Stimulated activated CD4-positive, alpha-beta T cell treated with anti-CD3 and anti-CD28 coated beads, TNF-alpha, amount 100 ng/mL, for 48 hours (primary cell): ENCODE measurements around the gene CLPSL2.
A peak's percentile ranks its signal among the peaks of the same experiment; 100 is the strongest.
"Not testable (repeated sequence)": the region's sequence is repeated elsewhere in the genome, so short reads cannot be mapped to it uniquely, and the experiment has no call there.

Experiments
- DNase-seq, 3 donors: peaks; one replicate each; pipeline ENCODE4 v3.0.0-alpha.2; 2020; ENCODE audit warnings: low read depth in 3 of 3

The CLPSL2 gene, protein sequence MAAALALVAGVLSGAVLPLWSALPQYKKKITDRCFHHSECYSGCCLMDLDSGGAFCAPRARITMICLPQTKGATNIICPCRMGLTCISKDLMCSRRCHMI

DNA sequence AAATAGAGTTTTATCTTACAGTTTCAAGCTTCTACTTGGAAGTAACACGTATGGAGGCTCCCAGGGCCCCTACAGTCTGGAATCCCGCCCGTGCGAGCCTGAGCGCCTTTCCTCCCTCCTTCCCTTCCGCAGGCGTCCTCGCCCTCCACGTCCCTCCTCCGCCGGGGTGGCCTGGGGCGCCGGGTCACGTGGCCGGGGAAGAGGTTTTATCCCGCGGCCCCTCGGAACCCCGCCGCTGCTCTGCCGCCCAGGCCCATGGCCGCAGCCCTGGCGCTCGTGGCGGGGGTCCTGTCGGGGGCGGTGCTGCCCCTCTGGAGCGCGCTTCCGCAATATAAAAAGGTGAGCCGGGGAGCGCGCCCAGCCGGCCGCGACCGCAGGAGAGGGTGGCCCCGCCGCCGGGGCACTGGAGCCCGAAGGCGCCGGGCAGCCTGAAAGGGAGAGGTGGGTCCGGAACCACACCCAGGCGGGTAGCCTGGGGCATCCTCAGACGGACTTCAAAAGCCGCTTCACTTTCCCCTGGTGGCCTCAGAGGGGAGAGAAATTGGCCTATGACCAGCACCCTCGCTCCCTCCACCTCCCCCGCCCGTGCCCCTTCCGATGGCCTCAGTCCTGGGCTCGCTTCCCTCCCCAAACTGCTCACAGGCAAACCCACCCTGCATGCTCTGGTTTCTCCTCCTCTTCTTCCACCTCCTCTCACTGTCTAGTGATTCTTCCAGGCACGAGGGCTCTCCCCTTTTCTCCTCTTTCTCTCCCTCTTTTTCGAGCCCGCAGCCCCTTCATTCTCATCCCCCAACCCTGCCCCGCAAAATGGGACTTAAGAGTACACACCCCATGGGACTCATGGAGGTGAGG, at the start of gene CLPSL2:
TSS of gene CLPSL2 (plus strand) at position 235 of the 852 bp plus-strand sequence. CDS start at position 256, 21 bp downstream.
- no peak for DNase-seq

DNA sequence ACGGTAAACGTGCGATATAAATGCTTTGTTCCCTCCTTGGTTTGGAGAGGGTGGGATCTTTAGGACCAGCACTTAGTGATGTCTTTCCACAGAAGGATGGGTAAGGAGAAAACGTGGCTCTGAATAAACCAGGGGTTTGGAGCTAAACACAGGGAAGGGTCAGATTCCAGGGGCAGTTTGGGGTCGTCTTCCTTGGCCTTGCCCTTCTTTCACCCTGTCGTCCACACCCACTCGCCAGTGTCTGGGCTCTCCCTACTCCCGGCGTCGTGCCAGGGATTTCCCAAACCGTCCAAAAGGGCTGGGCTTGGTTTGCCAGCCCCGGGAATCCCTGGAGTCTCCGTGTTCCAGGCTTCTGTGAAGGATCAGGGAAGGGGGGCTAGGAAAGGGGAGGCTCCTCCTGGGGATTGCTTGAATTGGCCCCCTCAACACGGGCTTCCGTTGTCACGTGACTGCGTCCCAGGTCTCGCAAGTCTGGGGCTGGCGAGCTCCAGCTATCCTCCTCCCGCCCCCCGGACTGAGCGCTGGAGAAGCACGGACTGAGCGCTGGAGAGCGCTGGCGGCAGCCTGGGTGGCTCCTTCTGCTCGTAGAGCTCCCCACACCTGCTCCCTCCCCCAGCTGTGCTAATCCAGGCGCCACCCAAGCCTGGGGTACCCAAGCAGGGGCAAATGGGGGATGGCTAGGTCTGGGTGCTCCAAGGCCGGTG, 49.0 kb upstream of the CLPSL2 start:
- DNase-seq, result no peak

DNA sequence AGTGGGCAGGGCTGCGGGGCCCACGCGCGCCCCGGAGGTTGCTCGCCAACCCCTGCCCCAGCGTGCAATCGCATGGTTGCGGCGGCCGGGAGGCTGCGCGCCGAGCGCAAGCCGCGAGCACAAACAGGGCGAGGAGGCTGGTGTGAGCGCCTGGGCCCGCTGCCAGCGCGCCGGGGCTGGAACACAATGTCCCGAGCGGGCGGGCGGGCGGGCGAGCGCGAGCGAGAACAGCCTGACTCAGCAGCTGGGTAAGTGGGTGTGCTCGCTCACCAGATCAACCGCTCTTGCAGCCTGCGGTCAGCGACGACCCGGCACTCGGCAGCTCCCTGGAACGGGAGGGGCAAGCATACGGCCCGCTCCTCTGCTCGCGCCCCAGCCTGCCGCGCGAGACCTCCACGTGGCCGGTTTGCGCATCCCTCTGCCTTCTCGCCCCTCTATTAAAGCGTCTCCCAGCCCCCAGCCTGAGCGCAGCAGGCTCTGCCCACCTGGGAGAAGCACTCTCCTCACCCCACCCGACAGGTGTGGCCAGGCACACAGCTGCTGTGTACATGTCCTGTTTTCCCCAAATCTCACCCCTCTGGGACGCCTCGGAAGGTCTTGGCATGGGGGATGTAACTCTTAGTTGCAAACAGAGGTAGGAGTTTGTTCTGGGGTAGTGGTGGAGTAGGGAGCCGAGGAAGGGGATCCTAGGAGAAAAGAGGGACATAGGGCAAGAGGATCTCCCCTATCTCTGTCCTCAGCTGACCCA, 48.3 kb upstream of the CLPSL2 start:
- DNase-seq, result peak; percentile 62 to 80 (median 72)

DNA sequence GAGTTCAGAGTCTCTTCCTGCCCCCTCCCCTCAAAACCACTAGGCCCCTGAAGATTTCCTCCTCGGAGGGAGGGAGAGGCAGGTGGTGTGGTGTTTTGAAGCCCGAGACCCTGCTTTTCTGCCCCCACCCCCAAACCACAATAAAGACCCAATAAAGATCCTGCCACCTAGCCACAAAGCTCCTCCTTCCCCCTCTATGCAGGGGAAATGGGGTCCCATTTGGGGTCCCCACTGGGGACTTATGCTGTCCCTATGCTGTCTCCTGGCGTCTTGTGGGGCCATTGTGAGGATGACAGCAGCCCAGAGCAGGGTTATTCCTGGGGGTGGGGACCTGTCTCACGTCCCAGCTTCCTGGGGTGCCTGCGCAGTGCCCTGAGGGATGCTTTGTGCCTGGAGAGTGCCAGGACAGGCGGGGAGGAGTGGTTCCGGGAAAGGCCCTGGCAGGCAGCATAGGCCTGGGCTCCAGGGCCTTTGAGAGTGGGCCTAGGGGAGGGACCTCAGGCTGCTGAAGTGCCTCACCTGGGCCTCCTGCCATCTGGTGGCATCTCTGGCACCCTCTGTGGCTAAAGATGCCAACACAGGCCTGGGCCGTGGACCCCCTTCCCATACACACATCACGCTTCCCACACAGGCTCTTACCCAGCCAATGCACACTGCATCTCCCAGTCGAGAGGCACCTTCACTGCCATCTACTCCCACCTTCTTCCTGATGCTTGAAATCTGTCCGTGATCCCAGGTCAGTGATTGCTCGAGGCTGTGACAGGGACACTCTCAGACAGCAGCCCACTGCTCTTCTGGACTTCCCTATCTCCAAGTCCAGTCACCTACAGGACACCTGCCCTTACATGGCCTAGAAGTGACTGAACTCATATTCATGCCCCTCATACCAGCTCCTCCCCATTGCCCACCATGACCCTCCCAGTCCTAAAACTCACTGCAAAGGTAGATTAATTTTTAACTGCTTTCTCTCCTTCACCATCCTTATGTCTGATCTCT, 47.4 kb upstream of the CLPSL2 start:
- no peak for DNase-seq

DNA sequence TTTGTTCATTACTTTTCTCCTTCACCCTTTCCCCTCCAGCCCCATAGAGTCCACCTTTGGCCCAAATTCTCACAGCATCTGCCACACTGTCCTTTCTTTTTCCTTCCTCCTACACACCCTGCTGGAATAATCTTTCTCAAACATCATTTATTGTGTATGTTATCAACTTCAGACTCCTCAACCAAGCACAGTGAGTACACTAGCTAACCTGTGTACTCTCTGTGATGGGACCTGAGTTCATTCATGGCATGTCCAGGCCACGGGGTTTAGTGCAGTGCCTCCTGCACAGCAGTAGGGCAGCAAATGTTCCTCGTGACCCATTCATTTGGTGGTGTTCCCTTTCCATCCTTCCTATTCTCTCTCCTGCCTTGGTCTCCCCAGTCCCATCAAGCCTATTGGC, 46.7 kb upstream of the CLPSL2 start:
- DNase-seq, result no peak

DNA sequence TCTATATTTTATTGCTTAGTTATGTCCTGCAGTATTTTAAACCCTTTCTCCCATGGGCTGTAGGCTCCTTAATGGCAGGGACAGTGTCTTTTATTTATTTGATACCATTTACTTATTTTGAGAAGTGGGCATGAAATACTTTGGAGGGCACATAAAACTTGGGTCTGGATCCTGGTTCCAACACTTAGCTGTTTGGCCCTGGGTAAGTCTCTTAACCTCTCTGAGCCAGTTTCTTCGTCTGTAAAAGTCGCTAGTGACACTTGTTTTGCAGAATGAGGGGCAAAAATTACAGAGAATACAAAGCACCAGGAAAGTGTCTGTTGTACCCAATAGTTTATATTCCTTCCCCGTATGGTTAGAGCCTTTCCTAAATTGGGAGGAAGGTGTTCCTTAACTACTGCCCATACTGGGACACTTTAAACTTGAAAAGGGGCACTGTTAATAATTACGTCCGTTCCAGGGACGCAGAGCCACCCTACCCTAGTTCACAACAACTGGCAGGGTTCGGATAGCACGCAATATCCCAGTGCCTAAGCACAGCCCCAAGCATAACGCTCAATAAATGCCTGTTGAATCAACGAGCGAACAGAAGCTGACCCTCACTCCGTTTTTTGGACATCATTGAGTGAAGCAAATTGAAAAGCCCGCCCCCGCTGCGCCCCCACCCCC, 45.5 kb upstream of the CLPSL2 start:
- DNase-seq, result no peak

DNA sequence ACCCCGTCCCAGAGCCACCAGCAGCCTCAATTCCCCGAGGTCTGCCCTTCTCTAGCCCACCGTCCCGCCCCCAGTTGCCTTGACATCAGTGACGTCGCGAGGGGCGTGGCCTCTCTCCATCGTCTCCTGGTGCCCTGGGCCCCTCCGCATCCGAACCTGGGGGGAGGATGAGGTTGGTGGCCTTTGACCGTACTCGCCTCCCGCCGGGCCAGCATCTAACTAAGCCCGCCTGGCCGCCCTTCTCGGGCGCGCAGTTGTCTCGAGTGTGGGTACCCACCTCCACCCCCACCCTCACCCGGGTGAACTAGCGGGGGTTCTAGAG, 45.0 kb upstream of the CLPSL2 start:
- DNase-seq, result peak; percentile 81 to 96 (median 88)

DNA sequence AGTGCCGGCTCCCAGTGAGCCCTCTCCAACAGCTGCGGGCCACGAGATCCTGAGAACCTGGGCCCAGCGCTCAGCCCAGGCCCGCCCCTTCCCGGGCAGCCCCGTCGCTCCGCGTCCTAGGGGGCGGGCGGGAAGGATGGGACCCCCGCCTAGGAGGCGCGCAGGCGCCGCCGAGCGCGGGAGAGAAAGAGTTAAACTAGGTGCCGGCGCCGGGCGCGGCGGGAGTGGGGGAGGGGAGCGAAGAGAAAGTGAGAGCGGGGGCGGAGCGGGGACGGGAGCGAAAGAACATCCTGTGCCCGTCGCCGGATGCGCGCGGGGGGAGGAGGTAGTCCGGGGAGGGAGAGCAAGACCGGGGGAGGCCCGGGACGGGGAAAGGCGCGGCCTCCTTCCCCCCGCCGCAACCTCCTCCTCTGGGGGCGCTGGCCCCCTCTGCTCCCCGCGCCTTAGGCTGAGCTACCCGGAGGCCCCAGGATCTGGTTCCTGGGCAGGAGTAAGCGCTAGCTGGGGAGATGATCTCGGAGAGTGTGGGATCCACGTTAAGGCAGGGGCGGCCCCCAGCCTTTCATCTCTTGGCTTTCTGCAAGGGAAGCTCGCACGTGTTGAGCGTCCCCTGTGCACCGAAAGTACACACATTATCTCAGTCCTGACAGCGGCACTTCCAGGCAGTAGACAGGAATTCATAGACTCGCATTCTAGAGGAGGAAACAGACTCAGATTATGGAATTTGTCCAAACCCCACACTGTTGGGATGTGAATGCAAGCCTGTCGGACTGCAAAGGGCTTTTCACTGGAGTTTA, 44.5 kb upstream of the CLPSL2 start:
- peak; percentile 89 to 97 (median 90) for DNase-seq

DNA sequence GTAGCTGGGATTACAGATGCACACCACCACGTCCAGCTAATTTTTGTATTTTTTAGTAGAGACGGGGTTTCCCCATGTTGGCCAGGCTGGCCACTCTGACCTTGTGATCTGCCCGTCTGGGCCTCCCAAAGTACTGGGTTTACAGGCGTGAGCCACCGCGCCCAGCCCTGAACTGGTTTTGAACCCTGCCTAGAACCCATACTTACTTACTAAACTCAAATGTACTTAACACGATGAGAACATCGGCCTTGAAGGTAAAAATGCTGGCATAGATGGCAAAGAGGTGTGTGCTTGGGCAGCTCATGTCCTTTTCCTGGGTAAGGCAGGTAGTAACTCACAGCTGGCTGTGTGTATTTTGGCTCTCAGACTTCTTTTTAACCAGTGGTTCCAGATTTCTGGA, 42.8 kb upstream of the CLPSL2 start:
- DNase-seq, result no peak

DNA sequence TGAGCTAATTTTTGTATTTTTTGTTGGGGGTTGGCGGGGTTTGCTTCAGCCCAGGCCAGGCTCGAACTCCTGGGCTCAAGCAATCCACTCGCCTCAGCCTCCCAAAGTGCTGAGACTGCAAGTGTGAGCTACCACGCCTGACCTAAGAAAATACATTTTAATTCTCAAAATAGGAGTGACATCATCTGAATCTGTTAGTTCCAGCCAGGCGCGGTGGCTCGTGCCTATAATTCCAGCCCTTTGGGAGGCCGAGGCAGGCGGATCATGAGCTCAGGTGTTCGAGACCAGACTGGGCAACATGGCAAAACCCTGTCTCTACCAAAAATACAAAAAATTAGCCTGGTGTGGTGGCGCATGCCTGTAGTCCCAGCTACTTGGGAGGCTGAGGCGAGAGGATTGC, 42.1 kb upstream of the CLPSL2 start:
- DNase-seq, result not testable (repeated sequence)

DNA sequence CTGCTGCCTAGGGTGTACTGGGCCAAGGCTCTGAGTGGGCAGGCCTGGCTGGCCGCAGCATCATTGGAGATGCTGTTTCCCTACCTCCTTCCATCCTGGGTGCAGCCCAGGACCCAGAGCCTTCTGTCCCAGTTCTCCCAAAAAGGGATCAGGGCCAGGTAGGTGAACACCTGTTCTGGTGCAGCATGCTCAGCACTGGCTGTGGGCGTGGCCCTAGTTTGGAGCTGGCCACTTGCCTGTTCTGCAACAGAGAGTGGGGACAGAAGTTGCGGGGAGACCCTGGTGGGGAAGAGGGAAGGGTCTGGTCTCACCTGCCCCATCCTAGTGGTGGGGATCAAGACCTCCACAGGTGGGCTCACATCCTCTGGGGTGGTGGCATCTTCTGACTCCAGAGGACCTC, 40.9 kb upstream of the CLPSL2 start:
- DNase-seq, result no peak

DNA sequence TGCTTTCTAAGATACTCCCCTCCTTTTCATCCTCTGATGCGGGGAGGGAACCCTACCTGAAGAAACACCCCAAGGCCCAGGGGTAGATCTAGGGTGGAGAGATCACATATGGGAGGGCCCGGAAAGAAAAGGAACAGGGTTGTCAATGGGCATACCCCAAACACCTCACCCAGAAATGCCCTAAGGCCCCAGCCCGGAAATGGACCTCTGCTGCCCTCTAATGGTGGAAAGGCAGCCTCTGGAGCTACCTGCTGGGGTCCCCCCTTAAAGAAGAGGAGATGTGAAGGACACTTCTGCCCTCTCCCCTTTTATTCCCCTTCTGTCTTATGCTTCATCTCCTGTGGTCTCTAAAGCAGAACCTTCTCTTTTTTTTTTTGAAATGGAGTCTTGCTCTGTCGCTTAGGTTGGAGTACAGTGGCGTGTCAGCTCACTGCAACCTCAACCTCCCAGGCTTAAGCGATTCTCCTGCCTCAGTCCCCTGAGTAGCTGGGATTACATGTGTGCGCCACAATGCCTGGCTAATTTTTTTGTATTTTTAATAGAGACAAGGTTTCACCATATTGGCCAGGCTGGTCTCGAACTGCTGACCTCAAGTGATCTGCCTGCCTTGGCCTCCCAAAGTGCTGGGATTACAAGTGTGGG, 40.0 kb upstream of the CLPSL2 start:
- DNase-seq, result peak in 2 of 3 donors; percentile 78 to 86

DNA sequence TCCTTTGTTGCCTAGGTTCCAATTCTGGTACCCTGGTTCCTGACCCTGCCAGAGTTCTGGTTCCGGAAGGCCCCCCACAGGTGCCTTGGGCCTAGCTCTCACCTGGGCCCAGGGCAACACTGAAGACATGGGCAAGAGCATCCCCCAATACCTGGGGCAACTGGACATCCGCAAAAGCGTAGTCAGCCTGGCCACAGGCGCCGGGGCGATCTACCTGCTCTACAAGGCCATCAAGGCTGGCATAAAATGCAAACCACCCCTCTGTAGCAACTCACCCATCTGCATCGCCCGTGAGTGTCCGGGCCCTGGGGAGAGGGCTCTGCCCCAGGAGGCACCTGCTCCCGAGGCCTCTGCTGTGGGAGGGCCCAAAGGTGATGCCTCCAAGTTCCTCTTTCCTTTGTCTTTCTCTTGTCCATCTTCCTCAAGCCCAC, 39.4 kb upstream of the CLPSL2 start, which contains the start of gene ARMC12:
TSS of gene ARMC12 (plus strand) at position 51 of the 431 bp plus-strand sequence. CDS start at position 128, 77 bp downstream.
- DNase-seq, result no peak

DNA sequence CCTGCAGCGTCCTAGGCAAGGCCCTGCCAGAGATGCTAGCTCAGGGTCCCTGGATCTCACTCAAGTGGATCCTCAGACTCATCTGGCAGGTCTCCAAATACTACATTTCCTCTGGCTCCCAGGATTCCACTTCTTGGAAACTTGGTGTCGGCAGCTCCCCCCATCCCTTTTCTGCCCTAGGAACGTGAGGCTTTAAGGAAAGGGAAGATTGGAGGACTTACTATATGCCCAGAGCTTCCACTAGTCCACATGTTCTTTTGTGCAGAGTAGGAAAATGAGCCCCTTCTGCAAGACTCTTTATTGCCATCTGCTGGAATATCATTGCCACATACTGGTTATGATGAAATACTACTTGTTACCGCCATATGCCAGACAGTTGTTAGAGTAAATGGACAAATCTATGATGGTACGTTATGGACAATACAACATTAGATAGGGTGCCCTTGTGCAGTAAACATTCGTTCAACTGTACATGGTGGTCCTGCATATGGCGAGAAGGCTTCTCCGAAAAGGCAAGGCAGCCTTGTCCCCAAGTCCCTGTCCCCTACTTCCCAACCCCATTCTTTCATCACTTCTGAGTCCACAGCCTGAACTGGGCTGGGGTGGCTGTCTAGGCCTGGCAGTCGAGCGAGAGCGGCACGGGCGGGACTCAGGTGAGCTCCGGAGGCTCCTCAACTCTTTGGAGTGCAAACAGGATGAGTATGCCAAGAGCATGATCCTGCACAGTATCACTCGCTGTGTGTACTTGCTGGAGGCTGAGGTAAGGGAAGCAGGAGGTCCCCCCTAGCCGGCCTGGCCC, 38.8 kb upstream of the CLPSL2 start:
- no peak for DNase-seq

DNA sequence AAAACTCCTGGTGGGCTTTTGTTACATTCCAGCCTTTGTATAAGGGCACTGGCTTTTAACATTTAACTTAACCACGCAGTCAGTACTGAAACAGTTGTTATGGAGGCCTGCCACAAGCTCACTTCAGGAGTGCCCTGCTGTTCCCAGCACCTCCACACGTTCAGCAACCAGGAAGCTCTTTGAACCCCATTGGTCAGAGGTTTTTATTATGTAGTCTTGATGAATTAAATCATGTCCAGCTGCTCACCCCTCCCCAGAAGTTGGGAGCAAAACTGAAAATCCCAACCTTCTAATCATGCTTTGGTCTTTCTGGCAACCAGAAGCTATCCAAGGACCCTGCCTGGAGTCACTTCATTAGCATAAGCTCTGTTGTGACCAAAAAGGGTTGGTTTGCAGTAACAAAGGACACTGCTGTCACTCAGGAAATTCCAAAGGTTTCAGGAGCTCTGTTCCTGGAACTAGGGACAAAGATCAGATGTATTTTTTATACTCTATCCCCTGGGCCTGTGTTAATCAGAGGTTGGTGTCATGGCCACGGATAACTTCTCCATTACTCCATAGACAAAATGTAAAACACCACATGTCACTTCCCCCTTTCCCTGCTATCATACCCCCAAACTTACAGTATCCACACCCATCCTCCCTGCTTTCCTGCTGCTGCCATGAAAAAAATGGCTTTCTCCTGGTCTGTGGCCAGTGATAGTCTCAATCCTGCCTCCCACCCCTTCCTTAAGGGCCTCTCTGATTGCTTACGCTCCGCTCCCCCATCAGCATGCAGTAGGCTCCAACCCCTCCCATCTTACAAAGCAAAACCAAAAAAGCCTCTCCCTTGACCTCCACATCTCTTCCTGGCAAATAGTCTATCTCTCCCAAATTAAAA, 36.5 kb upstream of the CLPSL2 start:
- no peak for DNase-seq

DNA sequence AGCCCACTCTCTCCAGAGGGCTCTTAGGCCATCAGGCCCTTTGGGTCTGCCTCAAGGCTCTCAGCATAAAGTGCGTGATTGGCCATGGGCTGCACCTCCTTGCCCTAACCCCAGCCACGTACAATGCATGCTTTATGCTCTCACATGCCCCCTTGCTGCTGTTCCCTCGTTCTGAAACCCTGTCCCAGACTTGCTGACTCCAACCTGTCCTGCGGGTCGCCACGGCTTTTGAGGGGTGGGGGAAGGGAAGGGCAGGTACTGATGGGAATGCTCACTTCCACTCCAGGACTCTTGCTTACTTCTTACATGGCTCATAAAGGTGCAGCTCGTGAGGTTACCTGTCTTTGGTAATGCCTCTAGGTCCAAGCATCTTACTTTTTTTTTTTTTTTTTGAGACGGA, 33.6 kb upstream of the CLPSL2 start:
- no peak for DNase-seq

DNA sequence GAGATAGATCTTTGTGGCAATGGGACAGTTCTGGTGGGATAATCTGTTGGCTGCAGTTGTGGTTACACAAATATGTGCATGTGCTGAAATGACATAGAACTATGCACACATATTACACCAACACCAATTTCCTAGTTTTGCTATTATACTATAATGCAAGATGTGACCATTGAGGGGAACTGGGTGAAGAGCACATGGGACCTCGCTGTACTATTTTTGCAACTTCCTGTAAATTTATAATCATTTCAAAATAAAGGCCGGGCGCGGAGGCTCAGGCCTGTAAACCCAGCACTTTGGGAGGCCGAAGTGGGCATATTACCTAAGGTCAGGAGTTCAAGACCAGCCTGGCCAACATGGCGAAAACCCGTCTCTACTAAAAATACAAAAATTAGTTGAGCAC, 30.9 kb upstream of the CLPSL2 start:
- DNase-seq, result no peak
